ACC112 (cell line): ENCODE data around the gene EIF6.
A peak's percentile ranks its signal among the peaks of the same experiment; 100 is the strongest.

Source experiments
- H2AFZ ChIP-seq: fragments of 200-600 bp; sonication (generic); one replicate; pipeline ENCODE4 v1.6.0; 2017; ENCODE audit warnings: antibody characterized with exemption, low read length; ENCODE audit not compliant: unreplicated experiment
- H3K27ac ChIP-seq: fragments of 200-600 bp; sonication (generic); 2 replicates; pipeline ENCODE4 v1.5.1; 2014; ENCODE audit warnings: low read depth, mild to moderate bottlenecking, antibody characterized with exemption, low read length, moderate library complexity
- H3K27me3 ChIP-seq: fragments of 200-600 bp; sonication (generic); 2 replicates; pipeline ENCODE4 v1.6.1; 2014; ENCODE audit warnings: mild to moderate bottlenecking, antibody characterized with exemption, low read length, moderate library complexity, mixed read lengths; ENCODE audit not compliant: insufficient read depth
- H3K36me3 ChIP-seq: fragments of 200-600 bp; sonication (generic); 2 replicates; pipeline ENCODE4 v1.6.1; 2016; ENCODE audit warnings: mild to moderate bottlenecking, antibody characterized with exemption, low read length, moderate library complexity, mixed read lengths; ENCODE audit not compliant: insufficient read depth
- H3K4me1 ChIP-seq: fragments of 200-600 bp; sonication (generic); one replicate; pipeline ENCODE4 v1.6.1; 2016; ENCODE audit warnings: low read length, mixed read lengths; ENCODE audit not compliant: insufficient read depth, unreplicated experiment, control insufficient read depth
- H3K4me3 ChIP-seq: fragments of 200-600 bp; sonication (generic); 2 replicates; pipeline ENCODE4 v1.5.1; 2014; ENCODE audit warnings: mild to moderate bottlenecking, low read depth, low read length
- H3K79me2 ChIP-seq: fragments of 200-600 bp; sonication (generic); one replicate; pipeline ENCODE4 v1.6.0; 2016; ENCODE audit warnings: low read length; ENCODE audit not compliant: control insufficient read depth, unreplicated experiment, insufficient read depth

Gene EIF6

GRCh38 chr20:35277127-35277526 lies 7.4 kb downstream of the EIF6 start:
- Histone ChIP-seq H3K27ac (peak overlapping the region; percentile 75), H3K4me1 (peaks cover 9% of the 10 kb centered on the region), H3K4me3 (peak overlapping the region; percentile 86), H2AFZ (no peak overlapping the region), H3K79me2 (peaks cover 38% of the 10 kb centered on the region), H3K36me3 (peaks cover 24% of the 10 kb centered on the region; the same call in 1 of the 2 replicates), H3K27me3 (no peaks in the 10 kb centered on the region)

- peak overlapping the region; percentile 86 for H3K4me3 ChIP-seq
- no peaks in the 10 kb centered on the region for H3K27me3 ChIP-seq
- peak overlapping the region; percentile 75 for H3K27ac ChIP-seq
- H3K4me1 ChIP-seq, result peaks cover 15% of the 10 kb centered on the region
- H3K79me2 ChIP-seq, result peaks cover 32% of the 10 kb centered on the region
- H2AFZ ChIP-seq, result no peak overlapping the region
- H3K36me3 ChIP-seq, result peaks cover 24% of the 10 kb centered on the region; the same call in 1 of the 2 replicates
These were observed 8.2 kb downstream of the EIF6 start for GRCh38 chr20:35276408-35276807.

- Histone ChIP-seq H3K79me2 (peaks cover 27% of the 10 kb centered on the region), H2AFZ (no peak overlapping the region), H3K36me3 (peaks cover 23% of the 10 kb centered on the region; the same call in 1 of the 2 replicates), H3K27me3 (no peaks in the 10 kb centered on the region), H3K4me1 (peaks cover 15% of the 10 kb centered on the region), H3K4me3 (no peak overlapping the region), H3K27ac (no peak overlapping the region)
These were observed 8.8 kb downstream of the EIF6 start for GRCh38 chr20:35275741-35276251.

- Histone ChIP-seq H3K79me2 (peaks cover 19% of the 10 kb centered on the region), H3K27ac (no peak overlapping the region), H3K27me3 (no peaks in the 10 kb centered on the region), H3K4me1 (peaks cover 15% of the 10 kb centered on the region), H3K4me3 (no peak overlapping the region), H2AFZ (no peak overlapping the region), H3K36me3 (peaks cover 10% of the 10 kb centered on the region; the same call in 1 of the 2 replicates)
These were observed 10.1 kb downstream of the EIF6 start for GRCh38 chr20:35274172-35275092.

GRCh38 chr20:35273449-35274171 lies 11.0 kb downstream of the EIF6 start:
- Histone ChIP-seq H3K4me1 (peaks cover 15% of the 10 kb centered on the region), H3K36me3 (peaks cover 2% of the 10 kb centered on the region; the same call in 1 of the 2 replicates), H3K27me3 (no peaks in the 10 kb centered on the region), H3K79me2 (peaks cover 19% of the 10 kb centered on the region), H3K27ac (no peak overlapping the region), H2AFZ (no peak overlapping the region), H3K4me3 (no peak overlapping the region)

GRCh38 chr20:35271904-35272303 lies 12.7 kb downstream of the EIF6 start:
- peak overlapping the region; percentile 9; the same call in 1 of the 2 replicates for H3K27ac ChIP-seq
- no peak overlapping the region for H2AFZ ChIP-seq
- H3K4me1 ChIP-seq, result peaks cover 15% of the 10 kb centered on the region
- no peaks in the 10 kb centered on the region for H3K27me3 ChIP-seq
- H3K36me3 ChIP-seq, result no peaks in the 10 kb centered on the region; the same call in 1 of the 2 replicates
- no peak overlapping the region for H3K4me3 ChIP-seq
- peaks cover 13% of the 10 kb centered on the region for H3K79me2 ChIP-seq

- H3K79me2 ChIP-seq, result peaks cover 7% of the 10 kb centered on the region
- H3K4me3 ChIP-seq, result no peak overlapping the region
- no peaks in the 10 kb centered on the region; the same call in 1 of the 2 replicates for H3K36me3 ChIP-seq
- H3K27me3 ChIP-seq, result no peaks in the 10 kb centered on the region
- no peak overlapping the region for H2AFZ ChIP-seq
- peaks cover 10% of the 10 kb centered on the region for H3K4me1 ChIP-seq
- H3K27ac ChIP-seq, result 0 out of 2 replicates have a peak overlapping the region, but pooled peaks have one; percentile 9
These were observed 13.3 kb downstream of the EIF6 start for GRCh38 chr20:35271073-35271882.

- H3K27me3 ChIP-seq, result no peaks in the 10 kb centered on the region
- peaks cover 9% of the 10 kb centered on the region for H3K4me1 ChIP-seq
- no peak overlapping the region for H3K4me3 ChIP-seq
- no peak overlapping the region for H3K27ac ChIP-seq
- no peaks in the 10 kb centered on the region for H3K79me2 ChIP-seq
- no peaks in the 10 kb centered on the region; the same call in 1 of the 2 replicates for H3K36me3 ChIP-seq
- H2AFZ ChIP-seq, result no peak overlapping the region
These were observed 14.3 kb downstream of the EIF6 start for GRCh38 chr20:35270021-35270902.

GRCh38 chr20:35269055-35269781 lies 15.4 kb downstream of the EIF6 start:
- H3K4me3 ChIP-seq, result no peak overlapping the region
- H3K79me2 ChIP-seq, result no peaks in the 10 kb centered on the region
- H3K4me1 ChIP-seq, result peaks cover 9% of the 10 kb centered on the region
- H3K27me3 ChIP-seq, result no peaks in the 10 kb centered on the region
- no peak overlapping the region for H2AFZ ChIP-seq
- no peak overlapping the region for H3K27ac ChIP-seq
- H3K36me3 ChIP-seq, result no peaks in the 10 kb centered on the region; the same call in 1 of the 2 replicates
